Measurements from ENCODE around the gene DTL.
"Not testable (repeated sequence)": the region's sequence is repeated elsewhere in the genome, so short reads cannot be mapped to it uniquely, and the experiment has no call there.

DTL gene

GRCh38 chr1:212007886-212008285, 27.7 kb upstream of the DTL start:
- TF ChIP-seq CTCF (conservative IDR thresholded peaks at IDR 0.05): no peak
- no peak overlapping the region for H3K27ac ChIP-seq

- no peak overlapping the region for H3K27ac ChIP-seq
These were observed 26.0 kb upstream of the DTL start for GRCh38 chr1:212009561-212009960.

GRCh38 chr1:212010004-212010403, 25.5 kb upstream of the DTL start:
- no peak overlapping the region for H3K27ac ChIP-seq
- no peak for TF ChIP-seq CTCF (conservative IDR thresholded peaks at IDR 0.05)
- no peak for TF ChIP-seq ZFX (IDR thresholded peaks at IDR 0.05)

More at GRCh38 chr1:212009561-212009960, 26.0 kb upstream of the DTL start:
- no peak for TF ChIP-seq CTCF (conservative IDR thresholded peaks at IDR 0.05)
- no peak for TF ChIP-seq ZFX (IDR thresholded peaks at IDR 0.05)

- TF ChIP-seq ZFX (IDR thresholded peaks at IDR 0.05) (no peak), CTCF (conservative IDR thresholded peaks at IDR 0.05) (peak; percentile 99)
- H3K27ac ChIP-seq: no peak overlapping the region
These were observed 23.4 kb upstream of the DTL start for GRCh38 chr1:212012034-212012740.

GRCh38 chr1:212013672-212014071, 21.9 kb upstream of the DTL start:
- no peak overlapping the region for H3K27ac ChIP-seq
- TF ChIP-seq ZFX (IDR thresholded peaks at IDR 0.05): no peak
- TF ChIP-seq CTCF (conservative IDR thresholded peaks at IDR 0.05): no peak

GRCh38 chr1:212020975-212021374, 14.6 kb upstream of the DTL start:
- H3K27ac ChIP-seq: no peak overlapping the region
- TF ChIP-seq ZFX (IDR thresholded peaks at IDR 0.05) (no peak), CTCF (conservative IDR thresholded peaks at IDR 0.05) (no peak)

- no peak overlapping the region for H3K27ac ChIP-seq
- TF ChIP-seq CTCF (conservative IDR thresholded peaks at IDR 0.05): no peak
- no peak for TF ChIP-seq ZFX (IDR thresholded peaks at IDR 0.05)
These were observed 14.0 kb upstream of the DTL start for GRCh38 chr1:212021563-212021962.

- not testable (repeated sequence) for H3K27ac ChIP-seq
These were observed 12.6 kb upstream of the DTL start for GRCh38 chr1:212022908-212023307.
